Measurements from ENCODE around the gene TRPM7. TPM values are rescaled to one million over a fixed set of nuclear protein-coding genes. Genes with fewer than 3 reads are reported as not detected.

Gene TRPM7
- total and polyA plus RNA-seq, 9 of the 15 experiments (the other 6 are each of a cell fraction or from before 2014, with no cell fraction given) = 12.3 to 59.2 (median 31.5) TPM

DNA sequence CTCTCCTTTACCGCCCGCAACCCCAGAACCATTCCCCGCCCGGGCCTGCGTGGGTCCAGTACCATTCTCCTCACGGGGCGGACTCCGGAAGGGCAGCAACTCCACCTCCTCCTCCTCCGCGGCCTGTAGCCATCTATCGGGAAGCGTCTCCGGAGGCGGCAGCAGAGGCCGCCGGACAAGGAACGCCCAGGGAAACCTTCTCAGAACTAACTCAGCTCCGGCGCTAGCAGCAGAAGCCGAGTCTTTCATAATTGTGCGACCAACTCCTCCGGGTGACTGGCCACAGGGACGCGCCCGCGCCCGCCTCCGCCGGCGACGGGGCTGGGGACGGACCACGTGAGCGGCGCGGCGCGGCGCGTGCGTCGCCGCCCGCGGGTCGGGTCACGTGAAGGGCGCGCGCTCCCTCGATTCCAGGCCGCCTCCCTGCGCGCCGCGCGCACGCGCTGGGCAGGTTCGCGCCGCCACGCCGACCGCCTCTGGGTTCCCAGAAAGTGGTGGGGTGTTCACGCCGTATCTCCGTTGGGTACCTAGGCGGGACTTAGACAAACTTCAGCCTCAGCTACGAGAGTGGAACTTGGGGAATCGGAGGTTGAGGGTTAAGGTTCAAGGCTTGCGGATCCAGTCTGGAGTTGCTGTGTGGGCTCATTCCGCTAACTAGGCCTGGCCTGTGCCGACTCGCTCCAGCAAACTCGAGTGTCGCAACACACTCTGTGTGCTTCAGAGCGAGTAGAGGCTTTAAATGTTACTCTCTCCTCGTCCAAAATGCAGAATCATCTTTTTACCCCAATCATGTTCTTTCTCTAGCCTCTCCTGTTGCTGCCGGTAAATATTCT, at the start of gene TRPM7 (continued):
- TF ChIP-seq ZNF561 (CRISPR knock-in tag; conservative IDR thresholded peaks at IDR 0.05) (no peak), ZNF121 (CRISPR knock-in tag; conservative IDR thresholded peaks at IDR 0.05) (no peak), ZC3H11A (IDR thresholded peaks at IDR 0.05; ENCODE audit: low read depth, low read length) (no peak), ZC3H4 (CRISPR knock-in tag; IDR thresholded peaks at IDR 0.05; ENCODE audit: borderline replicate concordance) (0 out of 2 replicates have a peak, but pooled peaks have one; percentile 84)
- TF ChIP-seq, protein P1, sequence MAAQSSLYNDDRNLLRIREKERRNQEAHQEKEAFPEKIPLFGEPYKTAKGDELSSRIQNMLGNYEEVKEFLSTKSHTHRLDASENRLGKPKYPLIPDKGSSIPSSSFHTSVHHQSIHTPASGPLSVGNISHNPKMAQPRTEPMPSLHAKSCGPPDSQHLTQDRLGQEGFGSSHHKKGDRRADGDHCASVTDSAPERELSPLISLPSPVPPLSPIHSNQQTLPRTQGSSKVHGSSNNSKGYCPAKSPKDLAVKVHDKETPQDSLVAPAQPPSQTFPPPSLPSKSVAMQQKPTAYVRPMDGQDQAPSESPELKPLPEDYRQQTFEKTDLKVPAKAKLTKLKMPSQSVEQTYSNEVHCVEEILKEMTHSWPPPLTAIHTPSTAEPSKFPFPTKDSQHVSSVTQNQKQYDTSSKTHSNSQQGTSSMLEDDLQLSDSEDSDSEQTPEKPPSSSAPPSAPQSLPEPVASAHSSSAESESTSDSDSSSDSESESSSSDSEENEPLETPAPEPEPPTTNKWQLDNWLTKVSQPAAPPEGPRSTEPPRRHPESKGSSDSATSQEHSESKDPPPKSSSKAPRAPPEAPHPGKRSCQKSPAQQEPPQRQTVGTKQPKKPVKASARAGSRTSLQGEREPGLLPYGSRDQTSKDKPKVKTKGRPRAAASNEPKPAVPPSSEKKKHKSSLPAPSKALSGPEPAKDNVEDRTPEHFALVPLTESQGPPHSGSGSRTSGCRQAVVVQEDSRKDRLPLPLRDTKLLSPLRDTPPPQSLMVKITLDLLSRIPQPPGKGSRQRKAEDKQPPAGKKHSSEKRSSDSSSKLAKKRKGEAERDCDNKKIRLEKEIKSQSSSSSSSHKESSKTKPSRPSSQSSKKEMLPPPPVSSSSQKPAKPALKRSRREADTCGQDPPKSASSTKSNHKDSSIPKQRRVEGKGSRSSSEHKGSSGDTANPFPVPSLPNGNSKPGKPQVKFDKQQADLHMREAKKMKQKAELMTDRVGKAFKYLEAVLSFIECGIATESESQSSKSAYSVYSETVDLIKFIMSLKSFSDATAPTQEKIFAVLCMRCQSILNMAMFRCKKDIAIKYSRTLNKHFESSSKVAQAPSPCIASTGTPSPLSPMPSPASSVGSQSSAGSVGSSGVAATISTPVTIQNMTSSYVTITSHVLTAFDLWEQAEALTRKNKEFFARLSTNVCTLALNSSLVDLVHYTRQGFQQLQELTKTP (IDR thresholded peaks at IDR 0.05; ENCODE audit: low read depth in 1 of 2, partially characterized antibody in 2 of 2) = peak; percentile 34 to 35
- TF ChIP-seq, protein P2, sequence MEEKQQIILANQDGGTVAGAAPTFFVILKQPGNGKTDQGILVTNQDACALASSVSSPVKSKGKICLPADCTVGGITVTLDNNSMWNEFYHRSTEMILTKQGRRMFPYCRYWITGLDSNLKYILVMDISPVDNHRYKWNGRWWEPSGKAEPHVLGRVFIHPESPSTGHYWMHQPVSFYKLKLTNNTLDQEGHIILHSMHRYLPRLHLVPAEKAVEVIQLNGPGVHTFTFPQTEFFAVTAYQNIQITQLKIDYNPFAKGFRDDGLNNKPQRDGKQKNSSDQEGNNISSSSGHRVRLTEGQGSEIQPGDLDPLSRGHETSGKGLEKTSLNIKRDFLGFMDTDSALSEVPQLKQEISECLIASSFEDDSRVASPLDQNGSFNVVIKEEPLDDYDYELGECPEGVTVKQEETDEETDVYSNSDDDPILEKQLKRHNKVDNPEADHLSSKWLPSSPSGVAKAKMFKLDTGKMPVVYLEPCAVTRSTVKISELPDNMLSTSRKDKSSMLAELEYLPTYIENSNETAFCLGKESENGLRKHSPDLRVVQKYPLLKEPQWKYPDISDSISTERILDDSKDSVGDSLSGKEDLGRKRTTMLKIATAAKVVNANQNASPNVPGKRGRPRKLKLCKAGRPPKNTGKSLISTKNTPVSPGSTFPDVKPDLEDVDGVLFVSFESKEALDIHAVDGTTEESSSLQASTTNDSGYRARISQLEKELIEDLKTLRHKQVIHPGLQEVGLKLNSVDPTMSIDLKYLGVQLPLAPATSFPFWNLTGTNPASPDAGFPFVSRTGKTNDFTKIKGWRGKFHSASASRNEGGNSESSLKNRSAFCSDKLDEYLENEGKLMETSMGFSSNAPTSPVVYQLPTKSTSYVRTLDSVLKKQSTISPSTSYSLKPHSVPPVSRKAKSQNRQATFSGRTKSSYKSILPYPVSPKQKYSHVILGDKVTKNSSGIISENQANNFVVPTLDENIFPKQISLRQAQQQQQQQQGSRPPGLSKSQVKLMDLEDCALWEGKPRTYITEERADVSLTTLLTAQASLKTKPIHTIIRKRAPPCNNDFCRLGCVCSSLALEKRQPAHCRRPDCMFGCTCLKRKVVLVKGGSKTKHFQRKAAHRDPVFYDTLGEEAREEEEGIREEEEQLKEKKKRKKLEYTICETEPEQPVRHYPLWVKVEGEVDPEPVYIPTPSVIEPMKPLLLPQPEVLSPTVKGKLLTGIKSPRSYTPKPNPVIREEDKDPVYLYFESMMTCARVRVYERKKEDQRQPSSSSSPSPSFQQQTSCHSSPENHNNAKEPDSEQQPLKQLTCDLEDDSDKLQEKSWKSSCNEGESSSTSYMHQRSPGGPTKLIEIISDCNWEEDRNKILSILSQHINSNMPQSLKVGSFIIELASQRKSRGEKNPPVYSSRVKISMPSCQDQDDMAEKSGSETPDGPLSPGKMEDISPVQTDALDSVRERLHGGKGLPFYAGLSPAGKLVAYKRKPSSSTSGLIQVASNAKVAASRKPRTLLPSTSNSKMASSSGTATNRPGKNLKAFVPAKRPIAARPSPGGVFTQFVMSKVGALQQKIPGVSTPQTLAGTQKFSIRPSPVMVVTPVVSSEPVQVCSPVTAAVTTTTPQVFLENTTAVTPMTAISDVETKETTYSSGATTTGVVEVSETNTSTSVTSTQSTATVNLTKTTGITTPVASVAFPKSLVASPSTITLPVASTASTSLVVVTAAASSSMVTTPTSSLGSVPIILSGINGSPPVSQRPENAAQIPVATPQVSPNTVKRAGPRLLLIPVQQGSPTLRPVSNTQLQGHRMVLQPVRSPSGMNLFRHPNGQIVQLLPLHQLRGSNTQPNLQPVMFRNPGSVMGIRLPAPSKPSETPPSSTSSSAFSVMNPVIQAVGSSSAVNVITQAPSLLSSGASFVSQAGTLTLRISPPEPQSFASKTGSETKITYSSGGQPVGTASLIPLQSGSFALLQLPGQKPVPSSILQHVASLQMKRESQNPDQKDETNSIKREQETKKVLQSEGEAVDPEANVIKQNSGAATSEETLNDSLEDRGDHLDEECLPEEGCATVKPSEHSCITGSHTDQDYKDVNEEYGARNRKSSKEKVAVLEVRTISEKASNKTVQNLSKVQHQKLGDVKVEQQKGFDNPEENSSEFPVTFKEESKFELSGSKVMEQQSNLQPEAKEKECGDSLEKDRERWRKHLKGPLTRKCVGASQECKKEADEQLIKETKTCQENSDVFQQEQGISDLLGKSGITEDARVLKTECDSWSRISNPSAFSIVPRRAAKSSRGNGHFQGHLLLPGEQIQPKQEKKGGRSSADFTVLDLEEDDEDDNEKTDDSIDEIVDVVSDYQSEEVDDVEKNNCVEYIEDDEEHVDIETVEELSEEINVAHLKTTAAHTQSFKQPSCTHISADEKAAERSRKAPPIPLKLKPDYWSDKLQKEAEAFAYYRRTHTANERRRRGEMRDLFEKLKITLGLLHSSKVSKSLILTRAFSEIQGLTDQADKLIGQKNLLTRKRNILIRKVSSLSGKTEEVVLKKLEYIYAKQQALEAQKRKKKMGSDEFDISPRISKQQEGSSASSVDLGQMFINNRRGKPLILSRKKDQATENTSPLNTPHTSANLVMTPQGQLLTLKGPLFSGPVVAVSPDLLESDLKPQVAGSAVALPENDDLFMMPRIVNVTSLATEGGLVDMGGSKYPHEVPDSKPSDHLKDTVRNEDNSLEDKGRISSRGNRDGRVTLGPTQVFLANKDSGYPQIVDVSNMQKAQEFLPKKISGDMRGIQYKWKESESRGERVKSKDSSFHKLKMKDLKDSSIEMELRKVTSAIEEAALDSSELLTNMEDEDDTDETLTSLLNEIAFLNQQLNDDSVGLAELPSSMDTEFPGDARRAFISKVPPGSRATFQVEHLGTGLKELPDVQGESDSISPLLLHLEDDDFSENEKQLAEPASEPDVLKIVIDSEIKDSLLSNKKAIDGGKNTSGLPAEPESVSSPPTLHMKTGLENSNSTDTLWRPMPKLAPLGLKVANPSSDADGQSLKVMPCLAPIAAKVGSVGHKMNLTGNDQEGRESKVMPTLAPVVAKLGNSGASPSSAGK (IDR thresholded peaks at IDR 0.05) = peak; percentile 94
- TF ChIP-seq, protein P3, sequence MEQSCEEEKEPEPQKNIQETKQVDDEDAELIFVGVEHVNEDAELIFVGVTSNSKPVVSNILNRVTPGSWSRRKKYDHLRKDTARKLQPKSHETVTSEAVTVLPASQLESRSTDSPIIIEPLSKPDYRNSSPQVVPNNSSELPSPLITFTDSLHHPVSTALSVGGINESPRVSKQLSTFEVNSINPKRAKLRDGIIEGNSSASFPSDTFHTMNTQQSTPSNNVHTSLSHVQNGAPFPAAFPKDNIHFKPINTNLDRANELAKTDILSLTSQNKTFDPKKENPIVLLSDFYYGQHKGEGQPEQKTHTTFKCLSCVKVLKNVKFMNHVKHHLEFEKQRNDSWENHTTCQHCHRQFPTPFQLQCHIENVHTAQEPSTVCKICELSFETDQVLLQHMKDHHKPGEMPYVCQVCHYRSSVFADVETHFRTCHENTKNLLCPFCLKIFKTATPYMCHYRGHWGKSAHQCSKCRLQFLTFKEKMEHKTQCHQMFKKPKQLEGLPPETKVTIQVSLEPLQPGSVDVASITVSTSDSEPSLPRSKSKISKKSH (CRISPR knock-in tag; IDR thresholded peaks at IDR 0.05) = no peak
